Gastroesophageal sphincter (tissue), 3 donors: ENCODE results near the gene PGA4.
"Not testable (repeated sequence)": the region's sequence is repeated elsewhere in the genome, so short reads cannot be mapped to it uniquely, and the experiment has no call there.

Experiments
- EP300 ChIP-seq: sonication (generic); formaldehyde crosslinking; IDR thresholded peaks from one replicate; pipeline ENCODE4 v1.6.1; 2017; ENCODE audit warnings: antibody characterized with exemption, mild to moderate bottlenecking
- POLR2A ChIP-seq, 2 donors: fragments of 450-650 bp; IDR thresholded peaks; one replicate each; pipeline ENCODE4 v1.6.1; 2017; ENCODE audit warnings: antibody characterized with exemption in 2 of 2, mild to moderate bottlenecking in 2 of 2, moderate library complexity in 1 of 2
- POLR2AphosphoS5 ChIP-seq: sonication (generic); formaldehyde crosslinking; IDR thresholded peaks from one replicate; pipeline ENCODE4 v1.6.1; 2017; ENCODE audit warnings: antibody characterized with exemption
- TF ChIP-seq, protein P1 (sequence below), 4 experiments: fragments of 200-600 bp in 2 of 4; fragments of 450-650 bp in 2 of 4; sonication (generic) in 1 of 4; IDR thresholded peaks; one replicate each; pipeline ENCODE4 v1.5.1; 2017 to 2019; ENCODE audit warnings: antibody characterized with exemption in 4 of 4, mild to moderate bottlenecking in 2 of 4, moderate library complexity in 2 of 4

- TF ChIP-seq, protein P1, sequence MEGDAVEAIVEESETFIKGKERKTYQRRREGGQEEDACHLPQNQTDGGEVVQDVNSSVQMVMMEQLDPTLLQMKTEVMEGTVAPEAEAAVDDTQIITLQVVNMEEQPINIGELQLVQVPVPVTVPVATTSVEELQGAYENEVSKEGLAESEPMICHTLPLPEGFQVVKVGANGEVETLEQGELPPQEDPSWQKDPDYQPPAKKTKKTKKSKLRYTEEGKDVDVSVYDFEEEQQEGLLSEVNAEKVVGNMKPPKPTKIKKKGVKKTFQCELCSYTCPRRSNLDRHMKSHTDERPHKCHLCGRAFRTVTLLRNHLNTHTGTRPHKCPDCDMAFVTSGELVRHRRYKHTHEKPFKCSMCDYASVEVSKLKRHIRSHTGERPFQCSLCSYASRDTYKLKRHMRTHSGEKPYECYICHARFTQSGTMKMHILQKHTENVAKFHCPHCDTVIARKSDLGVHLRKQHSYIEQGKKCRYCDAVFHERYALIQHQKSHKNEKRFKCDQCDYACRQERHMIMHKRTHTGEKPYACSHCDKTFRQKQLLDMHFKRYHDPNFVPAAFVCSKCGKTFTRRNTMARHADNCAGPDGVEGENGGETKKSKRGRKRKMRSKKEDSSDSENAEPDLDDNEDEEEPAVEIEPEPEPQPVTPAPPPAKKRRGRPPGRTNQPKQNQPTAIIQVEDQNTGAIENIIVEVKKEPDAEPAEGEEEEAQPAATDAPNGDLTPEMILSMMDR (IDR thresholded peaks at IDR 0.05) = not testable (repeated sequence)
- TF ChIP-seq POLR2AphosphoS5; POLR2A (IDR thresholded peaks at IDR 0.05); EP300: not testable (repeated sequence)
These were observed at the start of gene PGA4 for GRCh38 chr11:61222047-61222446.
